ENCODE results near the gene MAP3K10.

MAP3K10 gene

GRCh38 chr19:40229926-40230417 is 38.7 kb downstream of the MAP3K10 start:
- no peak for DNase-seq (ENCODE audit: low read depth, low spot score)
- H3K4me3 ChIP-seq (ENCODE audit: low read length): no peak overlapping the region

- DNase-seq (ENCODE audit: low read depth, low spot score): no peak
- no peak overlapping the region for H3K4me3 ChIP-seq (ENCODE audit: low read length)
Observed at GRCh38 chr19:40231057-40231456, 39.8 kb downstream of the MAP3K10 start.

- DNase-seq (ENCODE audit: low read depth, low spot score): no peak
- H3K4me3 ChIP-seq (ENCODE audit: low read length): no peak overlapping the region
Observed at GRCh38 chr19:40231544-40232424, 40.6 kb downstream of the MAP3K10 start.

GRCh38 chr19:40232479-40232878 is 41.3 kb downstream of the MAP3K10 start:
- no peak overlapping the region for H3K4me3 ChIP-seq (ENCODE audit: low read length)
- no peak for DNase-seq (ENCODE audit: low read depth, low spot score)

- no peak overlapping the region for H3K4me3 ChIP-seq (ENCODE audit: low read length)
- no peak for DNase-seq (ENCODE audit: low read depth, low spot score)
Observed at GRCh38 chr19:40232949-40233810, 42.0 kb downstream of the MAP3K10 start.

GRCh38 chr19:40233811-40234389 is 42.7 kb downstream of the MAP3K10 start:
- no peak for DNase-seq (ENCODE audit: low read depth, low spot score)
- H3K4me3 ChIP-seq (ENCODE audit: low read length): no peak overlapping the region

GRCh38 chr19:40234429-40235237 is 43.4 kb downstream of the MAP3K10 start:
- no peak overlapping the region for H3K4me3 ChIP-seq (ENCODE audit: low read length)
- DNase-seq (ENCODE audit: low read depth, low spot score): no peak

- H3K4me3 ChIP-seq (ENCODE audit: low read length): no peak overlapping the region
- DNase-seq (ENCODE audit: low read depth, low spot score): no peak
Observed at GRCh38 chr19:40235238-40236025, 44.2 kb downstream of the MAP3K10 start.

- no peak overlapping the region for H3K4me3 ChIP-seq (ENCODE audit: low read length)
- DNase-seq (ENCODE audit: low read depth, low spot score): no peak
Observed at GRCh38 chr19:40236026-40236355, 44.8 kb downstream of the MAP3K10 start.

- H3K4me3 ChIP-seq (ENCODE audit: low read length): no peak overlapping the region
- DNase-seq (ENCODE audit: low read depth, low spot score): no peak
Observed at GRCh38 chr19:40236366-40236765, 45.1 kb downstream of the MAP3K10 start.

- H3K4me3 ChIP-seq (ENCODE audit: low read length): no peak overlapping the region
- DNase-seq (ENCODE audit: low read depth, low spot score): no peak
Observed at GRCh38 chr19:40237791-40238190, 46.6 kb downstream of the MAP3K10 start.

GRCh38 chr19:40238775-40239174 is 47.5 kb downstream of the MAP3K10 start:
- no peak for DNase-seq (ENCODE audit: low read depth, low spot score)
- no peak overlapping the region for H3K4me3 ChIP-seq (ENCODE audit: low read length)

- H3K4me3 ChIP-seq (ENCODE audit: low read length): no peak overlapping the region
- DNase-seq (ENCODE audit: low read depth, low spot score): no peak
Observed at GRCh38 chr19:40239415-40240226, 48.4 kb downstream of the MAP3K10 start.

- no peak overlapping the region for H3K4me3 ChIP-seq (ENCODE audit: low read length)
- no peak for DNase-seq (ENCODE audit: low read depth, low spot score)
Observed at GRCh38 chr19:40240332-40240731, 49.1 kb downstream of the MAP3K10 start.

- no peak overlapping the region for H3K4me3 ChIP-seq (ENCODE audit: low read length)
- no peak for DNase-seq (ENCODE audit: low read depth, low spot score)
Observed at GRCh38 chr19:40241125-40241808, 50.0 kb downstream of the MAP3K10 start.

GRCh38 chr19:40241809-40242384 is 50.7 kb downstream of the MAP3K10 start:
- DNase-seq (ENCODE audit: low read depth, low spot score): no peak
- H3K4me3 ChIP-seq (ENCODE audit: low read length): no peak overlapping the region

- DNase-seq (ENCODE audit: low read depth, low spot score): no peak
- H3K4me3 ChIP-seq (ENCODE audit: low read length): no peak overlapping the region
Observed at GRCh38 chr19:40242480-40242879, 51.3 kb downstream of the MAP3K10 start.

Data from Jurkat, Clone E6-1 (cell line).